Transverse colon (tissue), 3 donors: ENCODE measurements around the gene SLC4A8.

Experiments used
- CTCF ChIP-seq, 5 experiments: fragments of 200-600 bp in 3 of 5; fragments of 450-650 bp in 2 of 5; sonication (generic) in 3 of 5; IDR thresholded peaks; 1 replicate in 2 of 5; 2 replicates in 3 of 5; pipeline ENCODE4 v1.5.1; 2016 to 2017; ENCODE audit warnings: antibody characterized with exemption in 5 of 5, inconsistent platforms in 3 of 5, mild to moderate bottlenecking in 2 of 5, moderate library complexity in 1 of 5
- EP300 ChIP-seq: sonication (generic); formaldehyde crosslinking; IDR thresholded peaks from one replicate; pipeline ENCODE4 v1.6.1; 2017; ENCODE audit warnings: antibody characterized with exemption, low read depth
- POLR2A ChIP-seq: fragments of 450-650 bp; IDR thresholded peaks from one replicate; pipeline ENCODE4 v1.6.1; 2016; ENCODE audit warnings: antibody characterized with exemption, mild to moderate bottlenecking, moderate library complexity

DNA sequence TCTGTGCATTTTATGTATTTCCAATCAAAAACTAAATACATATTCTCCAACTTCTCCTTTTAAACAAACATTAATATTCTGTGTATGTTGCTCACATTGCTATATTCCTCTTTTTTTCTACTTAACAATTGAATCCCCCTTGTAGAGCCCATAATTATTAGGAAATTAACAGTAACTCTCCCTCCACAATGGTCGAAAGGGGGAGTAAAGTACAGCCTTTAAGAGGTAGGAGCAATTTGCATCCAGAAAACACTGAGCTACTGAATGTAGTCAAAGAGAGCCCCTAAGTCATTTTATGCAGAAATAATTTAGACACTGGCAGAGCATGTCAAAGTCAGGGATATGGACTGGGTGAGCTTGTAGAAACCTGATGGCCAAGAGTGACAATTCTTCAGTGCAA, 109.2 kb downstream of the SLC4A8 start:
- TF ChIP-seq POLR2A (no peak), CTCF (IDR thresholded peaks at IDR 0.05) (no peak), EP300 (no peak)
